ENCODE measurements around the gene SCGB3A1.

DNA sequence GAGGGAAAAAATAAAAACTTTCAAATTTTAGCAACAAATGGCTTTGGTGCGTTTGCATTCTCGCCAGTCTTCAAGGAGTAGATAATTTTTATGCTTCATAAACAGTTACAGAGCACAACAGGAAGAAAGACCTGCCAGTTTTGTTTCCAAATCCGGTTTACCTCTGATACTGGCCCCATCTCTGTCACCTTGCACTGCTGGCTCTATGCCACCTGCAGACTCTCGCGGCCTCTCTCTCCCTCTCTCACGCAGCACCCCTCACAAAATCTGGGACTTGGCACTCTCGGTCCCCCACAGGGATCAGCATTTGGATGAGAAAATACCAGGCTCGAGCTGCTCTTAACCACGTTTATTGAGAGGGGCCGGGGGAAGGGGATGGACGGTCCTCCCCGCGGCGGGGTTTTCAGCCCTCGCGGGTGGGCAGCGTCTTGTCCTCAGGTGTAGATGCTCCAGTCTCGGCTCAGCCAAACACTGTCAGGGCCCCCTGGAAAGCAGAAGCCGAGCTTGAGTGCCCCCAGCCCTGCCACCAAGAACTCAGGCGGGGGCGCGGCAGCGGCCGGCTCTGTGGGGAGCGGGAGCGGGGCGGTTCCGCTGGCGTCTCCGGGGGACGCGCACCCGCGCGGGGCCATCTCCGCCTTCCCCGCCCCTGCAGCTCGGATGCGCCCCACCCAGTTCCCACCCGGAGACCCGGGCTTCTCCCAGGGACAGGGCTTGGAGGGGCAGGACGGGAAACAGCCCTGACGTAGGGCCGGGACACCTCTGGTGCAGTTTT, 1.3 kb downstream of the SCGB3A1 start:
- TF ChIP-seq, protein P1, sequence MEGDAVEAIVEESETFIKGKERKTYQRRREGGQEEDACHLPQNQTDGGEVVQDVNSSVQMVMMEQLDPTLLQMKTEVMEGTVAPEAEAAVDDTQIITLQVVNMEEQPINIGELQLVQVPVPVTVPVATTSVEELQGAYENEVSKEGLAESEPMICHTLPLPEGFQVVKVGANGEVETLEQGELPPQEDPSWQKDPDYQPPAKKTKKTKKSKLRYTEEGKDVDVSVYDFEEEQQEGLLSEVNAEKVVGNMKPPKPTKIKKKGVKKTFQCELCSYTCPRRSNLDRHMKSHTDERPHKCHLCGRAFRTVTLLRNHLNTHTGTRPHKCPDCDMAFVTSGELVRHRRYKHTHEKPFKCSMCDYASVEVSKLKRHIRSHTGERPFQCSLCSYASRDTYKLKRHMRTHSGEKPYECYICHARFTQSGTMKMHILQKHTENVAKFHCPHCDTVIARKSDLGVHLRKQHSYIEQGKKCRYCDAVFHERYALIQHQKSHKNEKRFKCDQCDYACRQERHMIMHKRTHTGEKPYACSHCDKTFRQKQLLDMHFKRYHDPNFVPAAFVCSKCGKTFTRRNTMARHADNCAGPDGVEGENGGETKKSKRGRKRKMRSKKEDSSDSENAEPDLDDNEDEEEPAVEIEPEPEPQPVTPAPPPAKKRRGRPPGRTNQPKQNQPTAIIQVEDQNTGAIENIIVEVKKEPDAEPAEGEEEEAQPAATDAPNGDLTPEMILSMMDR (IDR thresholded peaks at IDR 0.05; ENCODE audit: low read depth, low read length), result no peak
- TF ChIP-seq EZH2phosphoT487 (IDR thresholded peaks at IDR 0.05; ENCODE audit: low read depth), result no peak

Measured in OCI-LY3 (cell line).